ENCODE measurements around the gene TMEM175.

TMEM175 gene

GRCh38 chr4:893276-893994 lies 38.8 kb upstream of the TMEM175 start:
- TF ChIP-seq GATA2 (IDR thresholded peaks at IDR 0.05; ENCODE audit: low read depth, low read length) (no peak), GATA3 (IDR thresholded peaks at IDR 0.05; ENCODE audit: low read depth, low read length) (no peak)

GRCh38 chr4:893995-894705 lies 38.1 kb upstream of the TMEM175 start:
- TF ChIP-seq GATA2 (IDR thresholded peaks at IDR 0.05; ENCODE audit: low read depth, low read length) (no peak), GATA3 (IDR thresholded peaks at IDR 0.05; ENCODE audit: low read depth, low read length) (no peak)

DNA sequence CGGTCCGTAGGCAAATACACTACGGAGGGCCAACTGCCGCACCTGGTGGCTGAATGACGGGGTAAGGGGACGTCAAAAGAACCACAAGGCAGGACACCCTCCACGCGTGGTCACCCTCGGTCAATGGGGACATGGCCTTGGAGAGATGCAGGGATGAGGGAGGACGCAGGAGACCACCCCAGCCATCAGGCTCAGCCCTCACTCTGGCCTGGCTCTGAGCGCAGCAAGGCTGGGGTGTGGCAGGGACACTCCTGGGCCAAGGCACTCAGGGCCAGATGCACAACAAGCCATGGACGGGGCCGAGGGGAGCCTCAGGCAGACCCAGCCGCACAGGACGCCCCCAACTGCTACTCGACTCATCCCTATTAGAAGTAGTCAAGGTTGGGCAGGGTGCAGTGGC lies 36.7 kb upstream of the TMEM175 start:
- no peak for TF ChIP-seq GATA2 (IDR thresholded peaks at IDR 0.05; ENCODE audit: low read depth, low read length)

DNA sequence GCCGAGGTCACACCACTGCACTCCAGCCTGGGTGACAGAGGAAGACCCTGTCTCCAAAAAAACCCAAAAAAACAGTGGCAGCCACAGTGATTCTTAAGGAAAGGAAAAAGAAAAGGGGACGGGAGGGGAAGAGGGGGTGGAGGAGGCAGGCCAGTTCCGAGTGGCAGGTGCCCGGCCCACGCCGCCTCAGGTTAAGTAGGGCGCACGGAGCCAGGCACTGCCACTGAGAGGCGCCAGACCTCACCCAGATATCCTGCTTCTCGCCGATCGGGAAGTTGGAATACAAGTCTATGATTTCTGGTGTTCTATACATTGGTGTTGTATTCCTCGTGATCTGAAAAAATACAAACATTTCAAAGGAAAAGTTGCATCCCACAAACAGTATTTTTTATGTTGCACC lies 36.0 kb upstream of the TMEM175 start:
- no peak for TF ChIP-seq GATA3 (IDR thresholded peaks at IDR 0.05; ENCODE audit: low read depth, low read length)
- no peak for TF ChIP-seq GATA2 (IDR thresholded peaks at IDR 0.05; ENCODE audit: low read depth, low read length)

GRCh38 chr4:896630-897029 lies 35.6 kb upstream of the TMEM175 start:
- TF ChIP-seq GATA3 (IDR thresholded peaks at IDR 0.05; ENCODE audit: low read depth, low read length): no peak
- no peak for TF ChIP-seq GATA2 (IDR thresholded peaks at IDR 0.05; ENCODE audit: low read depth, low read length)

- no peak for TF ChIP-seq GATA3 (IDR thresholded peaks at IDR 0.05; ENCODE audit: low read depth, low read length)
- no peak for TF ChIP-seq GATA2 (IDR thresholded peaks at IDR 0.05; ENCODE audit: low read depth, low read length)
Observed at GRCh38 chr4:898123-898522, 34.1 kb upstream of the TMEM175 start.

DNA sequence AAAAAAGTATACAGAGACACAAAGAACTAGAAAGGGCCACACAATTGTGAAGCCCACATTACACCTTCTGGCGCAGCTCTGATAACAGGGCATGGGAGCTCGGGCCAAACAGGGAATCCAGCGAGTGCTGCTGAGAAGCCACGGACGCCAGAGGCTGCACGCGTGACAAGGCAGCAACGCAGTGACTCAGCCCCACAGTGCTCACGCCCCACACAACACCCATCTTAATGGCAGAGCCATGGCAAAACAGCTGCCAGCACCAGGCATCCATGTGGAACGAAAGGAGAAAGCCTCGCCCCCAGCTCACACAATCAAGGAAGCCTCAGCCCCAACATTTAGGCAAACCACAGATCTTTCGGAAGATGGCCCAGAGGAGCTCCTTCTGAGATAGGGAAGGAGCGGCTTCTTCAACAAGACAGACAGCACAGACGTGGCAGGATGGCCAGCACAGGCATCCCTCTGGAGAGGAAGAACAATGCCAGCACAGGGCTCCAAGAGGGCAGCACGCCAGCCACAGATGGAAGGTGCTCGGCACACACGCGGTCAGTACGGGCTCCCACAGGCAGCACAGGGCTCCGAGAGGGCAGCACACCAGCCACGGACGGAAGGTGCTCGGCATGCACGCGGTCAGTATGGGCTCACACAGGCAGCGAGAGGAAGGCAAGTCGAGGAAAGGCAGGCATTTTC lies 33.2 kb upstream of the TMEM175 start:
- TF ChIP-seq GATA3 (IDR thresholded peaks at IDR 0.05; ENCODE audit: low read depth, low read length) (no peak), GATA2 (IDR thresholded peaks at IDR 0.05; ENCODE audit: low read depth, low read length) (no peak)

DNA sequence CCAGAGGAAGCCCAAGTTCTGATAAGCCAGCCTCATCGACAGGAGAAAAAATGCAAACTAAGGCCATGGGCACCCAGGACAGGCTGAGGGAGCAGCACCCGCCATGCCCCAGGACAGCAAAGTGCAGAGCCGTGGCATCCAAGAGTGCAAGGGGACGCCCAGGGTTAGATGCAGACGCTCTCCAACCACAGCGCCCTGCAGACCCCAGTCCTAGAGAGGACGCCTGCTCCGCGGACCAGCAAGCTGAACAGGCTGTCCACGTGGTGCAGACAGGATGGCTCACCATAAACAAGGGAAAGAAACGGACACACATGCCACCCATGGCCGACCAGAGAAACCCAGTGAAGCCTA lies 32.7 kb upstream of the TMEM175 start:
- TF ChIP-seq GATA3 (IDR thresholded peaks at IDR 0.05; ENCODE audit: low read depth, low read length): no peak
- no peak for TF ChIP-seq GATA2 (IDR thresholded peaks at IDR 0.05; ENCODE audit: low read depth, low read length)

DNA sequence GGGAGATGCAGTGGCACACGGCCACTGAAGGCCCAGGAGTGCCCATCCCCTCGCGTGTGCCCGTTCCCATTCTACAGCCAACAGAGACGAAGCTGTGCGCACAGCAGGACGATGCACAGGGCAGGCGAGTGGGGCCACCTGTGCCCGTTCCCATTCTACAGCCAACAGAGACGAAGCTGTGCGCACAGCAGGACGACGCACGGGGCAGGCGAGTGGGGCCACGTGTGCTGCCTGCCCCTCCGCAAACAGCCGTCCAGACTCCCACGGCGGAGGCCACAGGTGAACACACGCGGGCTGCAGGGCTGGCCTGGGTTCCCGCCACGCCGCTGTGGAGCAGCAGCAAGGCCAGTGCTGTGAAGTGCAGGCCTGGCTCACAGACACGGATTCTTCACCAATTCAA lies 32.2 kb upstream of the TMEM175 start:
- TF ChIP-seq GATA2 (IDR thresholded peaks at IDR 0.05; ENCODE audit: low read depth, low read length) (no peak), GATA3 (IDR thresholded peaks at IDR 0.05; ENCODE audit: low read depth, low read length) (no peak)

GRCh38 chr4:900721-901120 lies 31.5 kb upstream of the TMEM175 start:
- no peak for TF ChIP-seq GATA2 (IDR thresholded peaks at IDR 0.05; ENCODE audit: low read depth, low read length)
- TF ChIP-seq GATA3 (IDR thresholded peaks at IDR 0.05; ENCODE audit: low read depth, low read length): no peak

DNA sequence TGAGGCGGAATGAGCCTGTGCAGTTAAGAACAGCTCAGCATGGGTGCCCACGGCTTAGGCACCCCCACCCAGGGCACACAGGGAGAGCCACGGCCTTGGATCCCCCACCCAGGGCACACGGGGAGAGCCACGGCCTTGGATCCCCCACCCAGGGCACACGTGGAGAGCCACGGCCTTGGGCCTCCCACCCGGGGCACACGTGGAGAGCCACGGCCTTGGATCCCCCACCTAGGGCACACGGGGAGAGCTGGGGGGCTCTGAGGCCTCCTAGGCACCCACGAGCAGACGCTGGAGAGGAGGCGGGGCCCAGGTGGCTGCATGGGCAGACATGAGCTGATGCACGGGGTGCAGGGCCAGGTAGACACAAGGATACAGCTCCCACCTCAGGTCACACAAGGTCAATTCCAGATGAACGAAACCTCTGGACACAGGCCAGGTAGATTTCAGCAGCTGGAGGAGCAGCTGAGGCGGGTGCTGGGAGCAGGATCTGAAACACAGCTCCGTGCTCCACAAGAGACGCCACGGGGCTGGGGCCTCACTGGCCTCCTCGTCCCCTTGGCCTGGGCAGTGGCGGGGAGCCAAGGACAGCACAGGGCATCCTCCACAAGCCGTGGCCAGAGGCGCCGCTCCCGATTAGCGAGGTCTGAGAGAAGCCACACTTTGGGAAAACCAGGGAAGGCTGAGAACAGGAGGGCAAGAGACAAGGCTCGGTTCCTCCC lies 30.9 kb upstream of the TMEM175 start:
- TF ChIP-seq GATA2 (IDR thresholded peaks at IDR 0.05; ENCODE audit: low read depth, low read length) (no peak), GATA3 (IDR thresholded peaks at IDR 0.05; ENCODE audit: low read depth, low read length) (no peak)

DNA sequence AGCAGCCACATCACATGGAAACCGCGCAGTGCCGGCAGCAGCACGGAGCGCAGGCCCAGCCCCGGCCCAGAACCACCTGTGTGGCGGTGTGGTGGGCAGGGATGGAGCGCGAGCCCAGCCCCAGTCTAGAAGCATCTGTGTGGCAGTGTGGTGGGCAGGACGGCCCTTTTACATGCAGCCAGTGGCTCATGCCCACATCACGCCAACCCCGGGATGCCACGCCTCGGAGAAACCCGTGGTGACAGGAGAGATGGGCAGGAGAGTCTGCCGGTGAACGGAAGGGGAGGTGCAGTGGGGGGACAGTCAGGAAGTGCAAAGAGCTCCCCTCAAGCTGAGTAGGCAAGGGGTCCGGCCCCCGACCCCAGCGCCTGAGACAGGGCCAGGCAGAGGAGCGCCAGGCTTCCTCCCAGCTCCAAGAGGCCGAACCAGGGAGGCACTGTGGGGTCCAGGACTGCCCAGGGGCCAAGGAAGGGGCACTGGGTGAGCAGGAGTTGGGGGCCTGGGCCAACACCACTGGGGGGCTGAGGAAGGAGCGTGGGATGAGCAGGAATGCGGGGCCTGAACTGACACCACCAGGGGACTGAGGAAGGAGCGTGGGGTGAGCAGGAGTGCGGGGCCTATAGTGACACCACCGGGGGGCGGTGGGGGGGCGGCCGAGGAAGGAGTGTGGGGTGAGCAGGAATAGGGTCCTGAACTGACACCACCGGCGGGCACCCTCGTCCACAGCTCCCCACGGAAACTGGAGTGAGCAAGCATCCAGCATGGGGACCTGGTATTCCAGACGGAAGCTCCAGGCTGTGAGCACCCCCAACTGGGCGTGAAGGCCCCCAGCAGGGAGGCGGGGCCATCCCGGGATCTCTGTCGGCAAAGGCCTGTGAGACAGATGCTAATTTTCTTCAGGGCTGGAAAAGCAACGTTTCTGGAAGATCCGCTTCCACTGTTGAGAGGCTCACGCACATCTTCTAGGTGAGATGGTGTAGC lies 28.9 kb upstream of the TMEM175 start:
- no peak for TF ChIP-seq GATA2 (IDR thresholded peaks at IDR 0.05; ENCODE audit: low read depth, low read length)

Data from SH-SY5Y (cell line).